GM12864 (cell line): ENCODE data around the gene DKK3.

Source experiments
- DNase-seq: peaks from one replicate; pipeline ENCODE4 v3.0.0-alpha.2; 2011; ENCODE audit warnings: low read depth
- H3K4me3 ChIP-seq: 2 replicates; pipeline ENCODE4 v1.5.1; 2011; ENCODE audit warnings: mild to moderate bottlenecking, low read depth, low read length, control low read depth
- CTCF ChIP-seq: IDR thresholded peaks from 2 replicates; pipeline ENCODE4 v1.5.1; 2011; ENCODE audit warnings: low read depth, mild to moderate bottlenecking, moderate library complexity, low read length, control low read depth, inconsistent platforms; ENCODE audit errors: missing control alignments

Gene DKK3

GRCh38 chr11:12008790-12009616, 577 bp upstream of the DKK3 start:
- H3K4me3 ChIP-seq: no peak overlapping the region
- DNase-seq: no peak
- no peak for TF ChIP-seq CTCF

DNA sequence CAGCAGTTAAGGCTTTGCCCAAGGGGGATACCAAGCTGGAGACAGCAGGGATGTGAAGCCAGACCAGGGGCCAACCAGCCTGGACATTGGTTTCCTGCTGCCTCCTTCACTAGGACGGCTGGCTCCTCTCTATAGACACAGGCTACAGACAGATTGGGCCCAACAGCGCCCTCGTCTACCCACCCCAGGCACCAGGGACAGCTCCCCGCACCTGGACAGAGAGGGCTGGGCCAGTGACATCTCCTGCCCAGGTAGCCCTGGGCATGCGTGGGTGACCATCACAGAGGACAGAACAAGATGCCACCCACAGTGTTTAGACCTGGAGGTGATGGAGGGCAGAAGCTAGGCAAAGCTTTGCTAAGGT, 1.2 kb downstream of the DKK3 start:
- TF ChIP-seq CTCF: no peak
- no peak for DNase-seq
- no peak overlapping the region for H3K4me3 ChIP-seq

DNA sequence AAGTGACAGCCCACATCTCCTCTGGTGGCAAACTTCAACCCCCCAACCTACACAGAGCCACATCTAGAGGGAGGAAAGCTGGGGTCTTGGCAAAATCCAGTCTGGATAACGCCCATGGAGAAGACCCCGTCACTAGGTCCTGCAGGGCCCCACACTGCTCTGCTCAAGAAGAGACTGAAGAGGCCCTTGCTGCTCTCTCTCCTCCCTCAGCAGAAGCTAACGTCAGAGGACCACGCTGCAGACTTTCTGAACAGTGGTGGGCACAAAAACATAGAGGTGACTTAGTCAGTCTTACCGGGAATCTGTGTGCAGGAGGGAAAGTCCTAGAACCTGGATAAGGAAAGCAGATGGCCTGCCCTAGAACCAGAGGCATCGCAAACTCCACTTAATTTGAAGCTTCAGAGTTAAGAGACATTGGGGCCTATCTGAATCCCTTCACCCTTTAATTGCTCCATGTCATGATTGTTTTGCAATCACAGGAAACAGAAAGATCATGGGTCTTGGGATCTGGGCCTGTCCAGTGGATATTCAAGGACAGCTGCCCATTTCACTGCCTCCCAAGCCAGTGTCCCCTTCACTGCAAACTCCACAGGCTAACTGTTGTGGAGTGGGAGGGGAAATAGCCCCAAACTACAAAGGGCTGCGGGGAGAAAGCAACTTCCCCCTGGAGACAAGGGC, 1.7 kb downstream of the DKK3 start:
- H3K4me3 ChIP-seq: no peak overlapping the region
- no peak for TF ChIP-seq CTCF
- DNase-seq: no peak

GRCh38 chr11:12005476-12005875, 3.0 kb downstream of the DKK3 start:
- no peak for DNase-seq
- TF ChIP-seq CTCF: no peak
- H3K4me3 ChIP-seq: no peak overlapping the region

DNA sequence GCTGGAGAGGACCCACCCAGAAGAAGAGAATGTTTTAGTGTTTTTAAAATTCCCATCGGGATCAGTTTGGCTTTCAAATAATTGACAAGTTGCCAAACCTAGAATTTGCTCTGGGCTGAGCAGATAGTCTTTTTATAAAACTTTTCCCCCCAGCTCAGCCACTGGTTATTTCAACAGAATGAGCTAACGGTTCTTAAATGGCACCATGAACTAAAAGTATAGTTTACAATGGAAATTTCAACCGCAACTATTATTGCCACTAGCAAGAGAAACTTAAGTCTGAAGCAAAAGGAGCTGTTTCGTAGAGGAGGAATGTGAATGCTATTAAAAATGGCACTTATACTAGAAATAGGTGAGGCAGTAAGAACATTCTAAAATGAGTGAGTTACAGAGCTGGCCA, 3.4 kb downstream of the DKK3 start:
- TF ChIP-seq CTCF: no peak
- no peak overlapping the region for H3K4me3 ChIP-seq
- DNase-seq: no peak

DNA sequence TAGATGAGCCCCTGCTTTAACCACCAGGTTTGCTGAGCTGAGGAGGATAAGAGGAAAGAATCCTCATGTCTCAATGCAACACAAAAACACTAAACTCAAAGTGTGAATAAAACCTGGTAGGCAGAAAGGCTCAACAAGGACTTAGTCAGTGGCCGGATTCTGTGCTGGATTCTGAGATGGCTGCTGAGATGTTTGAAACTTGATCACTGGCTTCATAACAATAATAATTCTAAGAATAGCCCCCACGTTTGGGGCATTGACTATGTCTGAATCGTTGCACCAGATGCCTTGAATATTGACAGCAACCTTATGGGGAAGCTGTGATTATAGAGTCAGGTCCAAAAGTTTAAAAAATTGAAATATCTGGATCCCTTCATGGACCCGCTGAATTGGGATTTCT, 4.6 kb downstream of the DKK3 start:
- TF ChIP-seq CTCF: no peak
- DNase-seq: no peak
- H3K4me3 ChIP-seq: no peak overlapping the region
